AG04450 (cell line): ENCODE measurements around the gene CHD6. TPM values are rescaled to one million over a fixed set of nuclear protein-coding genes. Genes with fewer than 3 reads are reported as not detected.

Experiments used
- CTCF ChIA-PET: fragments of 300-600, 350-600 bp; formaldehyde crosslinking; extraction: SDS; loops from one replicate; lab custom pipeline; 2022; ENCODE audit warnings: antibody characterized with exemption, inconsistent platforms; lab: Charles Lee
- POLR2A ChIA-PET: fragments of 350-600 bp; formaldehyde crosslinking; extraction: SDS; loops from one replicate; lab custom pipeline; 2021; ENCODE audit warnings: antibody characterized with exemption, inconsistent platforms; lab: Yijun Ruan, JAX
- DNase-seq: peaks from one replicate; pipeline ENCODE4 v3.0.0-alpha.2; 2011; ENCODE audit warnings: low read depth, low spot score
- H3K27ac ChIP-seq: one replicate; pipeline ENCODE4 v1.5.1; 2012; ENCODE audit warnings: low read depth, low read length, control low read depth
- H3K27me3 ChIP-seq: one replicate; pipeline ENCODE4 v1.6.0; 2012; ENCODE audit warnings: low read length; ENCODE audit not compliant: control insufficient read depth, insufficient read depth
- H3K4me3 ChIP-seq: 2 replicates; pipeline ENCODE4 v1.5.1; 2011; ENCODE audit warnings: mild to moderate bottlenecking, low read depth, low read length, control low read depth
- H3K9me3 ChIP-seq: 2 replicates; pipeline ENCODE4 v1.5.1; 2012; ENCODE audit warnings: low read length; ENCODE audit not compliant: control insufficient read depth, insufficient read depth
- polyA plus RNA-seq: library from polyadenylated mRNA; depleted of rRNA; stranded (reverse); fragments of >200 nt; gene quantifications from 2 replicates; pipeline ENCODE4 v1.2.3, GENCODE V29; 2011
- TF ChIP-seq, protein P1 (sequence below): IDR thresholded peaks from 2 replicates; pipeline ENCODE4 v1.5.1; 2011; ENCODE audit warnings: low read depth, low read length, control low read depth, inconsistent platforms

Gene CHD6
- polyA plus RNA-seq, 1 experiment = 21.7 TPM

DNA sequence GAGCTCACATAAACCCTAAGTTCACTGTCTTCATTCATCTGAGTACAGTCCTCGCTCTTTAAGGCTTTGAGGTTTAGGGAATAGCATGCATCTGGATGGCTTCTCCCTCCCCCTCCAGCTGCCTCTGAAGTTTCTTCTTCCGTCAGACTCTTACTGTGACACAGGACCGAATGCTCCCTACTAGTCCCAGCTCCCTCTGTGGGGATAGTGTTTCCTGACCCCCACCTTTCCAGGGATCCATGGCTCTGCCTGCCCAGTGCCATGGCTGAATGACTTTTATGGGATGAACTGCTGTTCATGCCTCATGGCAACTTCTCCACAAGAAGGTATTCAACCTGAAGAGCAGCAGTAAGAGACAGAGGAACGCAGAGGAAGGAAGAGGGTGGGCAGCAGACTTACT, 171.7 kb downstream of the CHD6 start:
- ChIA-PET POLR2A (no interaction called here), CTCF (no interaction called here)
- no peaks in the 10 kb centered on the region for H3K27me3 ChIP-seq
- DNase-seq = no peak
- no peak overlapping the region for H3K4me3 ChIP-seq
- TF ChIP-seq, protein P1, sequence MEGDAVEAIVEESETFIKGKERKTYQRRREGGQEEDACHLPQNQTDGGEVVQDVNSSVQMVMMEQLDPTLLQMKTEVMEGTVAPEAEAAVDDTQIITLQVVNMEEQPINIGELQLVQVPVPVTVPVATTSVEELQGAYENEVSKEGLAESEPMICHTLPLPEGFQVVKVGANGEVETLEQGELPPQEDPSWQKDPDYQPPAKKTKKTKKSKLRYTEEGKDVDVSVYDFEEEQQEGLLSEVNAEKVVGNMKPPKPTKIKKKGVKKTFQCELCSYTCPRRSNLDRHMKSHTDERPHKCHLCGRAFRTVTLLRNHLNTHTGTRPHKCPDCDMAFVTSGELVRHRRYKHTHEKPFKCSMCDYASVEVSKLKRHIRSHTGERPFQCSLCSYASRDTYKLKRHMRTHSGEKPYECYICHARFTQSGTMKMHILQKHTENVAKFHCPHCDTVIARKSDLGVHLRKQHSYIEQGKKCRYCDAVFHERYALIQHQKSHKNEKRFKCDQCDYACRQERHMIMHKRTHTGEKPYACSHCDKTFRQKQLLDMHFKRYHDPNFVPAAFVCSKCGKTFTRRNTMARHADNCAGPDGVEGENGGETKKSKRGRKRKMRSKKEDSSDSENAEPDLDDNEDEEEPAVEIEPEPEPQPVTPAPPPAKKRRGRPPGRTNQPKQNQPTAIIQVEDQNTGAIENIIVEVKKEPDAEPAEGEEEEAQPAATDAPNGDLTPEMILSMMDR = no peak
- H3K9me3 ChIP-seq = no peaks in the 10 kb centered on the region
- no peak overlapping the region for H3K27ac ChIP-seq

DNA sequence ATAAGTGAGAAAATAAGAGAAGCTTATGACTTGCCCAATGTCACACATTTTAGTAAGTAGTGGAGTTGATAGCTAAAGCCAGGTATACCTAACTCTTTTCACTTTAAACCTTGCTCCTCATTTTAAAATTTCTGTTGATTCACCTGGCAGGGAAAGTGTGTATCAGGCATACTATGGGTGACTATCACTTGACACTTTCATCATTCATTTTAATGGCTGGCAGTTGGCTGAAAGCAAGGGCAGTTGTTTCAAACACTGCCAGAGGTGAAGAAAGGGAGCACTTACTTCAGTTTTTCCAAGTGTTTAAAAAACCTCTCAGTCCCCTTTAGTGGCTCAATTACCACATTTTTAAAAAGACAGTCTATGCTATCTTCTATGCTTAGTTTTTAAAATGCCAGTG, 173.4 kb downstream of the CHD6 start:
- no peak for DNase-seq
- Histone ChIP-seq H3K4me3 (no peak overlapping the region), H3K9me3 (no peaks in the 10 kb centered on the region), H3K27me3 (no peaks in the 10 kb centered on the region), H3K27ac (no peak overlapping the region)
- ChIA-PET CTCF (no interaction called here), POLR2A (no interaction called here)
- TF ChIP-seq, protein P1 = no peak

DNA sequence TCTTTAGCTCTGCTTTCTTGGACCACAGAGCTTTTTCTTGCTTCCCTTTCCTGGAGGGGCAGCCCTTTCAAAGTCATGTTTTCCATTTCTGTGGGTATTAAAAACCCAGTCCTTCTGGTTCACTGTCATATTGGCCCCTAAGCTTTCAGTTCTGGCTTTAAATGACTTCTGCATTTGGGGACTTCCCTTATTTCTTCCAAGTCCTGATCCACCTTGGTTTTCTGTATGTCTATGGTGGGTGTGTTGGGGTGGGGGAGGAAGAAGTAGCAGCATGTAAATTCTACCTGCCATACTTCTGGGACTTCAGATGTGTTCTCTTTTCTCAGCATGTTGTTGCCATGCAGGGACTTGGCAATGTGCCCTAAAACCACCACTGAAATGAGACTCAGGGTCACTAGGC, 174.5 kb downstream of the CHD6 start:
- Histone ChIP-seq H3K27ac (no peak overlapping the region), H3K4me3 (no peak overlapping the region), H3K9me3 (no peaks in the 10 kb centered on the region), H3K27me3 (no peaks in the 10 kb centered on the region)
- DNase-seq = no peak
- CTCF ChIA-PET = no interaction called here
- POLR2A ChIA-PET = no interaction called here
- TF ChIP-seq, protein P1 = no peak

DNA sequence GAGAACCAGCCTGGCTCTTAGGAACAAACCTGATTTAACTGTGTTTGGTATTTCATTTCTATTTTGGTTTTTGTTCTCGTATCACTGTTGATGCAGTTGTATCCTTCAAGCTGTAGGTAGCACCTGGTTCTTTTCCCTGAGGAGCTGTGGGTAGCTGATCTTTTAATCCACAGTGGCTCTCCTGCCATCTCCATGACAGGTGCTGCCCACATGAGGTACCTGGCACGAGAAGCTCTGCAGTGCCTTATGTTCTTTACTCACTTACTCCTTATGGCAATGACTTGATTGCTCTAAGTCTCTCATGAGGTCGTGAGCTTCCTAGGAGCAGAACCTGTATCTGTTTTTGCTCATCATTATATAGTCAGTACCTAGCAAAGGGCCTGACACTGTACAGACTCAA, 177.3 kb downstream of the CHD6 start:
- Histone ChIP-seq H3K9me3 (no peaks in the 10 kb centered on the region), H3K4me3 (no peak overlapping the region), H3K27ac (no peak overlapping the region), H3K27me3 (no peaks in the 10 kb centered on the region)
- TF ChIP-seq, protein P1 = no peak
- DNase-seq = no peak
- ChIA-PET POLR2A (no interaction called here), CTCF (no interaction called here)

DNA sequence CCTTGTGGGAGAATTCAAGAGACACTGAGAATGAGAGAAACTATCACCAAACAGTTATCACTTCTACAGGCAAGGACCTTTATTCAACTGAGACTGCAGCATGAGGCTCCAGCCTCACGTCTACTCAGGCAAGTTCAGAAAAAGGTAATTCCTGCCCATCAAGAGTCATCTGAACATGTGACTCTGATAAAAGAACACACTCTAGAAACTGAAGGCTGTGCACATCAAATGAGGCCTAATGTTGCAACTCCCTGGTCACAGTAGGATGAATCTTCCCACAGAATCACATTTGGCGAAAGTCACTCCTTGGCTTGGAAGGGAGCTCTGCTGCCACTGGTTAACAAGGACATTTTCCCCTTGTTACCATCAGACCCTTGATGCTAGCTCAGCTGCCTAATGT, 180.3 kb downstream of the CHD6 start:
- Histone ChIP-seq H3K4me3 (no peak overlapping the region), H3K27ac (no peak overlapping the region), H3K9me3 (no peaks in the 10 kb centered on the region), H3K27me3 (no peaks in the 10 kb centered on the region)
- DNase-seq = no peak
- POLR2A ChIA-PET = no interaction called here
- CTCF ChIA-PET = no interaction called here
- TF ChIP-seq, protein P1 = no peak
